ENCODE measurements around the gene POLE2. TPM values are rescaled to one million over a fixed set of nuclear protein-coding genes. Genes with fewer than 3 reads are reported as not detected.

Gene POLE2
- total RNA-seq, 1 donor from 2014 or later, result 22.0 TPM

DNA sequence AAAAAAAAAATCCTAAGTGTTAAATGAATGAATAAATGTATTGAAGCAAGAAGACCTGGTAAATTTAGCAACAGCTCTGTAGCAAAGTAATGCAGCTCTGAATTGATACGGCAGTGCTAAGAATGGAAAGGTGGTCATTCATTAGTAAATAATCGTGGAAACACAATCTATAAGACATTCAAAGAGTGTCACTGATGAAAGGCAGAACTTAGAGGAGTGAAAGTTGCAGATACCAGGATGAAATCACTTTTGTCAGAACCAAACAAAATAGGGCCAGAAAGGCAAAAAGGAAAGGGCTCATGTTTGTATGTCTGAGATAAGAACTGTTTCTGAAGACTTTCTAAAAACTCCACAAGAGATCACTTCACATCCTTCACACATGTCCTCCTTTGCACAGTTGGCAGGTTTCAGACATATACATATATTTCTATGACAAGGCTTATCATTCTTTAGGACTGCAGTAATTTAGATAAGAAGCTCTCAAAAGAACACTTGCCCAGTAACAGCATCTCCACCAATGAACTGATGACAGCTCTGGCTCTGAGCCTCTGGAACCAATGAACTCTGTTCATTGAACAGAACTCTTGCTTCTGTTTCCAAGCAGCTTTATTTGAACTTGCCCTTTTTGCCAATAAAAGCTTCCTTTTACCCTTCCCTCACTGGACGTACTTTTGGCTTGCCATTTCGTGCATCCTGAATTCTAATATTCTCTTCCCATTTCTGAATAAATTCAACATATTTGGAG is 93.5 kb downstream of the POLE2 start:
- H3K4me3 ChIP-seq (ENCODE audit: low read depth, low read length), result no peak overlapping the region
- TF ChIP-seq, protein P1, sequence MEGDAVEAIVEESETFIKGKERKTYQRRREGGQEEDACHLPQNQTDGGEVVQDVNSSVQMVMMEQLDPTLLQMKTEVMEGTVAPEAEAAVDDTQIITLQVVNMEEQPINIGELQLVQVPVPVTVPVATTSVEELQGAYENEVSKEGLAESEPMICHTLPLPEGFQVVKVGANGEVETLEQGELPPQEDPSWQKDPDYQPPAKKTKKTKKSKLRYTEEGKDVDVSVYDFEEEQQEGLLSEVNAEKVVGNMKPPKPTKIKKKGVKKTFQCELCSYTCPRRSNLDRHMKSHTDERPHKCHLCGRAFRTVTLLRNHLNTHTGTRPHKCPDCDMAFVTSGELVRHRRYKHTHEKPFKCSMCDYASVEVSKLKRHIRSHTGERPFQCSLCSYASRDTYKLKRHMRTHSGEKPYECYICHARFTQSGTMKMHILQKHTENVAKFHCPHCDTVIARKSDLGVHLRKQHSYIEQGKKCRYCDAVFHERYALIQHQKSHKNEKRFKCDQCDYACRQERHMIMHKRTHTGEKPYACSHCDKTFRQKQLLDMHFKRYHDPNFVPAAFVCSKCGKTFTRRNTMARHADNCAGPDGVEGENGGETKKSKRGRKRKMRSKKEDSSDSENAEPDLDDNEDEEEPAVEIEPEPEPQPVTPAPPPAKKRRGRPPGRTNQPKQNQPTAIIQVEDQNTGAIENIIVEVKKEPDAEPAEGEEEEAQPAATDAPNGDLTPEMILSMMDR (conservative IDR thresholded peaks at IDR 0.05; ENCODE audit: low read depth, low read length), result no peak
- DNase-seq (ENCODE audit: low read depth), result no peak

Other genes with a start within 250 kb of the POLE2 start
- 13,231 and 17,621 TPM in 2 replicates for gene RPS29, start 101.8 kb downstream of the POLE2 start, total RNA-seq
- gene LRR1, start 89.3 kb downstream of the POLE2 start, total RNA-seq, result 22.7 and 48.4 TPM in 2 replicates
- 278 and 384 TPM in 2 replicates for gene RPL36AL, start 67.6 kb downstream of the POLE2 start, total RNA-seq
- gene MGAT2, start 67.4 kb downstream of the POLE2 start, total RNA-seq, result 51.7 and 68.1 TPM in 2 replicates
- gene DNAAF2, start 53.0 kb downstream of the POLE2 start, total RNA-seq, result 16.1 and 17.1 TPM in 2 replicates
- 0.17 and 0.22 TPM in 2 replicates for gene KLHDC1, start 4.9 kb upstream of the POLE2 start, total RNA-seq
- 24.0 and 24.4 TPM in 2 replicates for gene KLHDC2, start 79.9 kb upstream of the POLE2 start, total RNA-seq
- 36.1 and 41.3 TPM in 2 replicates for gene NEMF, start 164.6 kb upstream of the POLE2 start, total RNA-seq
- gene ARF6, start 204.9 kb upstream of the POLE2 start, total RNA-seq, result 121 and 122 TPM in 2 replicates

Data from epithelial cell of proximal tubule (primary cell).